Panc1 (cell line): Measurements from ENCODE around the gene FAAH2. TPM values are rescaled to one million over a fixed set of nuclear protein-coding genes. Genes with fewer than 3 reads are reported as not detected.

Source experiments
- ATAC-seq: fragments of 200-7000 bp; cut with Tn5 transposase; 2 replicates; pipeline ENCODE4 v1.9.1; 2020; ENCODE audit warnings: mild to moderate bottlenecking, moderate library complexity
- BruUV-seq: library from RNA; stranded (reverse); fragments of 400-500 nt; replicated peaks from 2 replicates; lab custom pipeline; 2021; lab: Mats Ljungman, UMichigan
- CTCF ChIA-PET: fragments of 300-600 bp; sonication (Branson Sonifier 250); formaldehyde crosslinking; loops from one replicate; lab custom pipeline; 2022; ENCODE audit warnings: antibody characterized with exemption; lab: Charles Lee
- POLR2A ChIA-PET: fragments of 300-600 bp; sonication (Branson Sonifier 250); formaldehyde crosslinking; loops from one replicate; lab custom pipeline; 2022; ENCODE audit warnings: antibody characterized with exemption; lab: Charles Lee
- DNase-seq: peaks from one replicate; pipeline ENCODE4 v3.0.0-alpha.2; 2010; ENCODE audit warnings: low read depth, low spot score
- H3K27ac ChIP-seq: 2 replicates; pipeline ENCODE4 v1.5.1; 2011; ENCODE audit warnings: mild to moderate bottlenecking, low read length, inconsistent platforms
- H3K27me3 ChIP-seq: fragments of 200-500 bp; sonication (Bioruptor generic); 2 replicates; pipeline ENCODE4 v1.6.0; 2014; ENCODE audit warnings: low read length, inconsistent platforms; ENCODE audit not compliant: control insufficient read depth, insufficient read depth
- H3K36me3 ChIP-seq: fragments of 200-500 bp; sonication (Bioruptor generic); 2 replicates; pipeline ENCODE4 v1.5.1; 2014; ENCODE audit warnings: inconsistent platforms, mild to moderate bottlenecking, low read length, moderate library complexity; ENCODE audit not compliant: control insufficient read depth, insufficient read depth
- H3K4me1 ChIP-seq: 2 replicates; pipeline ENCODE4 v1.5.1; 2011; ENCODE audit warnings: inconsistent platforms, mild to moderate bottlenecking, low read length, moderate library complexity; ENCODE audit not compliant: control insufficient read depth, insufficient read depth
- H3K4me3 ChIP-seq, 2 experiments: 2 replicates each; pipeline ENCODE4 v1.5.1; 2011 to 2012; ENCODE audit warnings: low read depth in 2 of 2, low read length in 2 of 2, mild to moderate bottlenecking in 2 of 2, inconsistent platforms in 1 of 2, moderate library complexity in 1 of 2
- H3K9me3 ChIP-seq: fragments of 200-500 bp; sonication (Bioruptor generic); 2 replicates; pipeline ENCODE4 v1.5.1; 2014; ENCODE audit warnings: low read depth, mild to moderate bottlenecking, inconsistent platforms, low read length, moderate library complexity; ENCODE audit not compliant: control insufficient read depth, insufficient read depth
- CTCF ChIP-seq: fragments of 450-650 bp; IDR thresholded peaks from 2 replicates; pipeline ENCODE4 v1.5.1; 2017; ENCODE audit warnings: mild to moderate bottlenecking
- POLR2AphosphoS5 ChIP-seq: IDR thresholded peaks from 2 replicates; pipeline ENCODE4 v1.6.1; 2012; ENCODE audit warnings: mild to moderate bottlenecking, low read depth, low read length, moderate library complexity
- REST ChIP-seq, 2 experiments: IDR thresholded peaks; 2 replicates each; pipeline ENCODE4 v1.6.1; 2011 to 2012; ENCODE audit warnings: low read depth in 2 of 2, control low read depth in 1 of 2, low read length in 1 of 2, mild to moderate bottlenecking in 1 of 2, moderate library complexity in 1 of 2; ENCODE audit not compliant: insufficient read depth in 1 of 2
- SIN3A ChIP-seq: IDR thresholded peaks from 2 replicates; pipeline ENCODE4 v1.6.1; 2012; ENCODE audit warnings: low read depth, mild to moderate bottlenecking, low read length, moderate library complexity, borderline replicate concordance; ENCODE audit not compliant: insufficient read depth
- TCF7L2 ChIP-seq: IDR thresholded peaks from 2 replicates; pipeline ENCODE4 v1.6.1; 2011; ENCODE audit warnings: mild to moderate bottlenecking, low read depth, low read length, inconsistent platforms
- in situ Hi-C: cut with HindIII; loops from 2 replicates; pipeline ENCODE4 v1.10.0; 2016; ENCODE audit warnings: low sequenced_read_pairs, low pct_unique_long_range_greater_than_20kb
- intact Hi-C: fragments of 100-400 bp; cut with micrococcal nuclease; formaldehyde crosslinking; loops from one replicate; pipeline ENCODE4 v1.10.0; 2022; ENCODE audit not compliant: unreplicated experiment
- total RNA-seq: library from RNA; stranded (reverse); gene quantifications from one replicate; pipeline ENCODE4 v1.2.1, GENCODE V29; 2021; ENCODE audit not compliant: unreplicated experiment

The FAAH2 gene
- total RNA-seq, 1 experiment from 2014 or later = 0.10 TPM

- TF ChIP-seq SIN3A = no peak
- TF ChIP-seq POLR2AphosphoS5 = no peak
- TF ChIP-seq CTCF = peak; percentile 23; the same call in 1 of the 2 replicates
- no peak for TF ChIP-seq TCF7L2
- TF ChIP-seq REST (IDR thresholded peaks at IDR 0.05; ENCODE audit: insufficient read depth in 1 of 2, low read depth in 2 of 2, low read length in 1 of 2) = no peak
- intact Hi-C loops (no loop called here), in situ Hi-C loops (no loop called here)
- ATAC-seq (no peak), DNase-seq (no peak)
- Histone ChIP-seq H3K4me1 (no peaks in the 10 kb centered on the region), H3K9me3 (no peaks in the 10 kb centered on the region), H3K36me3 (no peaks in the 10 kb centered on the region), H3K4me3 (no peak overlapping the region), H3K27me3 (no peaks in the 10 kb centered on the region), H3K27ac (no peak overlapping the region)
- BruUV-seq = no TSS peak
- ChIA-PET CTCF (no interaction called here), POLR2A (no interaction called here)
These were observed 3.9 kb upstream of the FAAH2 start for GRCh38 chrX:57282568-57282967.

GRCh38 chrX:57285001-57285400, 1.5 kb upstream of the FAAH2 start:
- Histone ChIP-seq H3K27ac (no peak overlapping the region), H3K4me1 (no peaks in the 10 kb centered on the region), H3K27me3 (no peaks in the 10 kb centered on the region), H3K9me3 (no peaks in the 10 kb centered on the region), H3K4me3 (no peak overlapping the region), H3K36me3 (no peaks in the 10 kb centered on the region)
- ChIA-PET POLR2A (no interaction called here), CTCF (interaction anchor here (0.6 kb wide), 1 partner anchor 59 kb away, joined by 3 read pairs; no protein-coding TSS in a partner anchor)
- ATAC-seq (no peak), DNase-seq (no peak)
- TF ChIP-seq POLR2AphosphoS5 (no peak), SIN3A (no peak), TCF7L2 (no peak), REST (IDR thresholded peaks at IDR 0.05; ENCODE audit: insufficient read depth in 1 of 2, low read depth in 2 of 2, low read length in 1 of 2) (no peak), CTCF (no peak)
- intact Hi-C loops (no loop called here), in situ Hi-C loops (no loop called here)
- BruUV-seq = no TSS peak
